ENCODE measurements around the gene DPRX.

DPRX gene

GRCh38 chr19:53631949-53632407 lies at the start of gene DPRX:
Gene DPRX (plus strand): TSS chr19:53631999. CDS start chr19:53632107, 108 bp downstream.
- DNase-seq = no peak

GRCh38 chr19:53583181-53583580 lies 48.6 kb upstream of the DPRX start:
- DNase-seq = no peak

DNA sequence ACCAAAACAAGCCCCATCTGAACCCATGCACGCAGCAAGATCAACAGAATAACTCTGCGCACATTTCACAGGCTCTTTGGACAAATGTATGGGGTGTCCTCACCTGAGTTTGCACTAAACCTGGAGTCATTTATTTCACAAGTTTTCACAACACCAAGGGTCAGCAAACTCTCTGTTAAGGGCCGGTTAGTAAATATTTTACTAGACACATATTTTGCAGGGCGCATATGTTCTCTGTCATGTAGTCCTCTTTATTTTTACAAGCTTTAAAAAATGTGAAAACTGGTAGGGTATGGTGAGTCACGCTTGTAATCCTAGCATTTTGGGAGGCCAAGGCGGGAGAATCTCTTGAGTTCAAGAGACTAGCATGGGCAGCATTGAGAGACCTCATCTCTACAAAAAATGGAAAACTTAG lies 45.5 kb upstream of the DPRX start:
- no peak for DNase-seq

DNA sequence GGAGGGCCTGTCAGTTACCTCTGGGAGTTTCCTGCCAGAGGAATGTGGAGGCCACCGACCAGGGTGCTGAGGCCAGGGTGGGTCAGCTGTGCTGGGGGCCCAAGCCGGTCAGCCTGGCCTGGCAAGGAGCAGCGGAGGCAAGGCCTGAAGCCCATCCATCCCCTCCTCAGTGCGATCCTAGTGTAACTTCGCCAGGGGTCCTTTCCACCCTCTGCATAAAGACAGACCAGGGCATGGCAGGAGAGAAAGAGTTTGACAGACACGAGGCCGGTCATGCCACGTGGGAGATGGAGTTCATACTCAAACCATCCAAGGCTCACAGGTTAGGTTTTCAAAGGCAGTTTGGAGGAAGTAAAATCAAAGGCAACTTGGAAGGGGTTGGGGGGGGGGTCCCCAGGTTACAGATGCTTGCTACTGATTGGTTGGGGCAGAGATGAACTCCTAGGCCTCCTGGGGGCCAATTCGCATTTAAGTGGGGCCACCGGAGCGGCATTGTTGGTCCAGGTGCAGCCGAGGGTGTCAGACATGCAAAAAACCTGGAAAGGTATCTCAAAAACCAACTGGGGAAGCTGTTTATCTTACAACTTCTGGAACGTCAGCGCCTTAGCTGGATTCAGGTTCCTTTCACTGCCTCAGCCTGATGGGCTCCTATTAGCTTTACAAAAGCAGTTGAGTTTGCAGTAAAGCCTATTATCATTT lies 36.8 kb upstream of the DPRX start:
- no peak for DNase-seq

- no peak for DNase-seq
Measured at GRCh38 chr19:53595510-53595867, 36.3 kb upstream of the DPRX start.

GRCh38 chr19:53596056-53596455 lies 35.7 kb upstream of the DPRX start:
- DNase-seq = no peak

DNA sequence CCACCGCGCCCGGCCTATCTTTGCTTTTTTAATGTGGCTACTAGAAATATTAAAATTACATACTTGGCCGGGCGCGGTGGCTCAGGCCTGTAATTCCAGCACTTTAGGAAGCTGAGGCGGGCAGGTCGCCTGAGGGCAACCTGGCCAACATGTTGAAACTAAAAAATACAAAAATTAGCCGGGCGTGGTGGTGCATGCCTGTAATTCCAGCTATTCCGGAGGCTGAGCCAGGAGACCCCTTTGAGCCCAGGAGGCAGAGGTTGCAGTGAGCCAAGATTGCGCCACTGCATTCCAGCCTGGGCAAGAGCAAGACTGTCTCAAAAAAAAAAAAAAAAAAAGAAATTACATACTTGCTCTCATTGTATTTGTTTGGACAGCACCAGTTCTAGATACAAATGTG lies 34.8 kb upstream of the DPRX start:
- DNase-seq = no peak

- no peak for DNase-seq
Measured at GRCh38 chr19:53598361-53598760, 33.4 kb upstream of the DPRX start.

GRCh38 chr19:53600217-53600616 lies 31.6 kb upstream of the DPRX start:
- DNase-seq = no peak

DNA sequence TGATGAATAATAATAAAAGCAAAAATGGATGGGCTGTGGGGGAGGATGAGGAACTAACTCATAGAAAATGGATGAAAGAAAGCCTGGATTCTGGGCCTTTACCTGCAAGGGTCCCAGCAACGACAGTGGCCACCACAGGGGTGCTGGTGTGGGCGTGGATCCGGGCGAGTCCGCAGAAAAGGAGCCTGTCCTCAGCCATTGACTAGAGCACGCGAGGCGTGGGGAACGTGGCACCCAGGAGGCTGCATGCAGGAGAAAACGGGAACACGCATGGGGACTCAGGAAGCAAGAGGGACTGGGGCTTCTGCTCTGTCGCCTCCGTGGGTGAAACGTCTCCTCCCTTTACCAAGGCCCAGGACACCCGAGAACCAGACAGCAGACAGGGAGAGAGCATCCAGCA lies 25.8 kb upstream of the DPRX start:
- no peak for DNase-seq

DNA sequence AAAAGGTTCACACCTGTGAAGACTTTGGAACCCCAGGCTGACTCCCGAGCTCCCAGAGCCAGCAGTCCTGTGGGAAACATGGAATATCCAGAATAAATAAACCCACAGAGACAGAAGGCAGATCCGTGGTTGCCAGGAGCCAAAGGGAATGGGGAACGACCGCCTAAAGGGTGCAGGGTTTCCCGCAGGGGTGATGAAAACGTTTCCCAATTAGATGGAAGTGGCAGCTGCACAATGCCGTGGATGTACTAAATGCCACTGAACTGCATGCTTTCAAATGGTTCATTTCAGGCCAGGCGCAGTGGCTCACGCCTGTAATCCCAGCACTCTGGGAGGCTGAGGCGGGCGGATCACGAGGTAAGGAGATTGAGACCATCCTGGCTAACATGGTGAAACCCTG lies 23.4 kb upstream of the DPRX start:
- no peak for DNase-seq

- DNase-seq = no peak
Measured at GRCh38 chr19:53612762-53613526, 18.9 kb upstream of the DPRX start.

DNA sequence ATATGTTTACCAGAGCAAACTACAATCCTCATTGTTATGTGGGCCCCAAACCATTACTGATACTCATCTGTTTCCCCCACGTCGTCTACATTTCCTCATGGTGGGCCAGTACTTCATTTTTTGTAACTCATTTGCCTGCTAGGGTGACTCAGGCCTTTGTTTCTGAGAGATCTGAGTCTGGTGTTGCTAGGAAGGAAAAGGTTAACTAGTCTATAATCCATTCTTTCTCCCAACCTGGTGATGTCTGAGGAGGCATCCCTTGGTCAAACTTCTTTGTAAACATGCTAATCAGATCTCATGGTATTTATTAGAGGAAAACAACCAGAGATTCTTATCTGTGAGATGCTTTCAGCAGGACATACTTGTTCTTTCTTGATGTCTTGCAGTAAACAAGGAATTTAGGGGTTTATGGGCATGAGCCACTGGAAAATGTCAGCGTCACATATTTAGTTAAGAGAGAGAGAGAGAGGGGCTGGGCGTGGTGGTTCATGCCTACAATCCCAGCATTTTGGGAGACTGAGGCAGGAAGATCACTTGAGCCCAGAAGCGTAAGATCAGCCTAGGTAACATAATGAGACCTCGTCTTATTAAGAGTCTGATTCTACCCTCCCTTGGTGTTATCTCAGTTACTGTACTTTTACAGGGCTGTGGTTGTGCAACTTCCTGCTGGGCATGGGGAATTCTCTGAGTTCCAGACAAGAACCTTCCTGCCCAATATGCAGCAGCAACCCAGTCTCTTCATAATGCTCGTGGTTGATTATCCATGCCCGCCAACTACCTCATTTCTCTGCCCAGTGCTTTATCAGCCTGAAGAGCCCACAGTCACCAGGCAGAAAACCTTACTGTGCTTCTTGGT lies 9.7 kb upstream of the DPRX start:
- no peak for DNase-seq

GRCh38 chr19:53624771-53625545 lies 6.8 kb upstream of the DPRX start:
- DNase-seq = no peak

GRCh38 chr19:53626486-53626885 lies 5.3 kb upstream of the DPRX start:
- no peak for DNase-seq

DNA sequence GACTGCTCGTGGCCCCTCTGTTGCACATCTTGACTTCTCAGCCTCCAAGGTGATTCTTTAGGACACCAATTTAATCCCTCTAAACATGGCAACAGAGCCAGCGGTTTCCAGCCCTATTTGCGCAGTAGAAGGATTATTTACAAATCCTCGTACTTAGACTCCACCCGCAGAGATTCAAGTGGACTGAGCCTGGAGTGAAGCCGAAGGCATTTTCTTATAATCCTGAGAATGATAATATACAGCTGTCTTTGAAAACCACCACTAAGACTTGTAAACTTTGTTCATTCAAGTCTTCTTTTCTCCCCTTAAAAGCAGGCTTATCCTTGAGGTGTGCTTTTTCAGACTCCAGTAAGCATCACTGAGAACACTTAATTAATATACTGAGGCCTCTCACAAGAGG lies 4.8 kb upstream of the DPRX start:
- no peak for DNase-seq

- no peak for DNase-seq
Measured at GRCh38 chr19:53634768-53635167, 3.0 kb downstream of the DPRX start.

DNA sequence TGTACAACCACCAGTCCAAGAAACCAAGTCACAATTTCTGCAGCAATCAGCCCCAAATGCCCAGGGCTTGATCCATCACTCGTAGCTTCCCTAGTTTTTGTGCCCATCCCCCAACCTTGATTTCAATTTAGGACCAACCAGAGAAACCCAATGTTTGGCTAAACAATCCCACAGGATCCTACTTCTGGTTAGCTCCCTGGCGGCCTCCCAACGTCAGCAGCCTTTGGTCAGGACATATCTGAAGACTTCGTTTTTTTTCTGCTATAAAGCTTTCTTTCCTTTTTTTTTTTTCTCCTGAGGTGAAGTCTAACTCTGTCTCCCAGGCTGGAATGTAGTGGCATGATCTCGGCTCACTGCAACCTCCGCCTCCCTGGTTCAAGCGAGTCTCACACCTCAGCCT lies 7.7 kb downstream of the DPRX start:
- DNase-seq = no peak

- no peak for DNase-seq
Measured at GRCh38 chr19:53642381-53643099, 10.7 kb downstream of the DPRX start.

GRCh38 chr19:53644061-53644816 lies 12.4 kb downstream of the DPRX start:
- DNase-seq = no peak

DNA sequence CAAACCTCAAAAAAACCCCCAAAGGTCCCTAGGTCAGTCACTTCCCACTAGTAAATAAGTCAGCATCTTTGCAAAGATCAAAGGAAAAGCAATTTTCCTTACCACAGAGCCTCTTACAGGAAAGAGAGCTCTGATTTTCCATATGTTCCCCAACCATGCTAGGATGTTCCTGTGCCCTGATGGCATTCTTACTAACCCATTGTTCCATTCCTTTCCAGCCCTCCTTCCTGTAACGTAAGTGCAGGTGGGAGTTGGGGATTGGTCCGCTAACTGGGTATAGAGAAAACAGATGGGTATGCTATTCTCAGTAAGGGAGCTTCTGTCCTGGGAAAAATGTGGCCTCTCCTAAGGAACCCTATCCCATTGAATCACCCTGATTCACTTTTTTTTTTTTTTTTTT lies 14.3 kb downstream of the DPRX start:
- no peak for DNase-seq
